Uterus (tissue), 4 donors: ENCODE data around the gene PROB1. TPM values are rescaled to one million over a fixed set of nuclear protein-coding genes. Genes with fewer than 3 reads are reported as not detected.
A peak's percentile ranks its signal among the peaks of the same experiment; 100 is the strongest.

Experiments used
- DNase-seq, 2 donors: peaks; one replicate each; pipeline ENCODE4 v3.0.0-alpha.2; 2019 to 2020
- H3K27ac ChIP-seq, 2 donors: fragments of 200-600 bp; sonication (generic); 1 replicate in 1 of 2; 2 replicates in 1 of 2; pipeline ENCODE4 v1.5.1; 2016 to 2018
- H3K27me3 ChIP-seq, 2 donors: fragments of 200-600 bp; sonication (generic); one replicate each; pipeline ENCODE4 v1.5.1; 2018 to 2019; ENCODE audit warnings: control low read depth in 1 of 2
- H3K36me3 ChIP-seq, 2 donors: fragments of 200-600 bp; sonication (generic); one replicate each; pipeline ENCODE4 v1.5.1; 2019; ENCODE audit warnings: control low read depth in 1 of 2
- H3K4me1 ChIP-seq, 2 donors: fragments of 200-600 bp; sonication (generic); one replicate each; pipeline ENCODE4 v1.5.1; 2018 to 2019; ENCODE audit warnings: control low read depth in 1 of 2
- H3K4me3 ChIP-seq, 2 donors: fragments of 200-600 bp; sonication (generic); 1 replicate in 1 of 2; 2 replicates in 1 of 2; pipeline ENCODE4 v1.5.1; 2018 to 2019; ENCODE audit warnings: mild to moderate bottlenecking in 1 of 2
- H3K9me3 ChIP-seq, 2 donors: fragments of 200-600 bp; sonication (generic); one replicate each; pipeline ENCODE4 v1.5.1; 2019; ENCODE audit warnings: control low read depth in 1 of 2
- POLR2A ChIP-seq, 2 donors: fragments of 450-650 bp; IDR thresholded peaks; one replicate each; pipeline ENCODE4 v1.6.1; 2016; ENCODE audit warnings: antibody characterized with exemption in 2 of 2, mild to moderate bottlenecking in 1 of 2, moderate library complexity in 1 of 2
- intact Hi-C: fragments of 100-400 bp; cut with DNase I; formaldehyde crosslinking; loops from one replicate; pipeline ENCODE4 v1.15.1; 2023; ENCODE audit warnings: low total_unique reads
- total RNA-seq, 4 donors: library from RNA; depleted of rRNA in 3 of 4; stranded (reverse); fragments of >200 nt in 3 of 4; gene quantifications; one replicate each; pipeline versions ENCODE4 v1.1.0 to v1.2.4, GENCODE V29; 2014 to 2023
- TF ChIP-seq, protein P1 (sequence below), 4 experiments: fragments of 200-600 bp in 2 of 4; fragments of 450-650 bp in 2 of 4; sonication (generic) in 2 of 4; IDR thresholded peaks; one replicate each; pipeline ENCODE4 v1.5.1; 2016 to 2019; ENCODE audit warnings: antibody characterized with exemption in 4 of 4, mild to moderate bottlenecking in 2 of 4, moderate library complexity in 1 of 4
- donor health status: DM: yes; HTN: yes; CAD: no.

The PROB1 gene
- total RNA-seq, 4 donors from 2014 or later: 1.5 to 8.3 (median 1.7) TPM; not detected in 1

DNA sequence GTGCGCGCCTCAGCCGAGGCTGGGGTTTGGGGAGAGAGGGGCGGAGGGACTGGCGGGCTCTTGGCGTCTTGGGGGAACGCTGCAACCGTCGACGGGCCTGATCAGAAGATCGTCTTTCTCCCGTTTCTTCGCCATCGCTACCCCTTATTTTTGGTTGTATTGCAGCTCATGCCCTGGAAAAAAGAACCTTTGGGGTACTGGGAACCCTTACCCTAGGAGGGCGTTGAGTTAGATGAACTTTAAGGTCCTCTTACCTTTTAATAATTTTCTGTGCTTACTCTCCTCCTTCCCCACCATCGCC is 52.5 kb downstream of the PROB1 start:
- Histone ChIP-seq H3K4me1 (peaks cover 5 to 6% of the 10 kb centered on the region in 2 donors), H3K9me3 (no peaks in the 10 kb centered on the region), H3K27ac (peak overlapping the region; percentile 96 to 98), H3K4me3 (peak overlapping the region; percentile 84 to 92), H3K36me3 (no peaks in the 10 kb centered on the region), H3K27me3 (no peaks in the 10 kb centered on the region)
- TF ChIP-seq POLR2A (IDR thresholded peaks at IDR 0.05): no peak
- no peak for DNase-seq
- intact Hi-C loops: no loop called here

DNA sequence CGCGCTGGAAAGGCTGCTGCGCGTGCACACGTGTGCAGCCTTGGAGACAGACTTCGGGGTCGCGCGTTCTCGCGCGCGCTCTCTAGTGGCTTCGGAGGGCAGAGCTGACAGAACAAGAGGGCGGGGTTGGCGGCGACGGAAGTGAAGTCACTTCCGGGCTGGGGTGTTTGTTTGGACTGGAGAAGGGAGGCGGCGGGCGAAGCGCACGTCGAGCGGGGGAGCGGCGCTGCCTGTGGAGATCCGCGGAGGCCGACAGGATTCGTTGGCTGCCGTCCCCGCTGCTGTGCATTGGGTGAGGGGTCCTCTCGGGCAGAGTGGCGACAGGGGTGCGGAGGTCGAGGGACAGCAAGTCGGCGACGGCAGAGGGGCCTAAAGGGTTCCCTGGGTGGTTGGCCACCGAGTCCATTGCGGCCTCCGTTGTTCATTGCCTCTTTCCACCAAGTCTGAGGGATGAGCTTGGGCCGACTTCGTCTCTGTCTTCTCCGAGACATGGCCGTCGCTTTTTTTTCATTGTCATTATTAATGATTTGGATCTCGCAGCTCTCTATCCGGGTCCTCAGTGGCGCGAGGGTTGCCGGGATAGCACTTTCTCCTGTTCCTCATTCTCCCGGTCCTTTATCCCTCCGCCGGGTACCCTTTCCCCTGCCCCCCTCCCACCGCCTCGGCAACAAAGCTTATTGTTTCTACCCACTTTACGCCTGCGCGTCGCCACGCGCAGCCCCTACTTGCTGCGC is 53.0 kb downstream of the PROB1 start, which contains the start of gene PAIP2:
TSS of gene PAIP2 (plus strand) at position 166 of the 734 bp plus-strand sequence. CDS start 21,931 bp downstream, outside the sequence.
- H3K27me3 ChIP-seq: no peaks in the 10 kb centered on the region
- peak within 1 kb of the TSS; percentile 84 to 92 for H3K4me3 ChIP-seq
- DNase-seq: peak; percentile 97 to 98
- intact Hi-C loops: no loop called here
- peak; percentile 88 to 97 for TF ChIP-seq POLR2A (IDR thresholded peaks at IDR 0.05)
- TF ChIP-seq, protein P1, sequence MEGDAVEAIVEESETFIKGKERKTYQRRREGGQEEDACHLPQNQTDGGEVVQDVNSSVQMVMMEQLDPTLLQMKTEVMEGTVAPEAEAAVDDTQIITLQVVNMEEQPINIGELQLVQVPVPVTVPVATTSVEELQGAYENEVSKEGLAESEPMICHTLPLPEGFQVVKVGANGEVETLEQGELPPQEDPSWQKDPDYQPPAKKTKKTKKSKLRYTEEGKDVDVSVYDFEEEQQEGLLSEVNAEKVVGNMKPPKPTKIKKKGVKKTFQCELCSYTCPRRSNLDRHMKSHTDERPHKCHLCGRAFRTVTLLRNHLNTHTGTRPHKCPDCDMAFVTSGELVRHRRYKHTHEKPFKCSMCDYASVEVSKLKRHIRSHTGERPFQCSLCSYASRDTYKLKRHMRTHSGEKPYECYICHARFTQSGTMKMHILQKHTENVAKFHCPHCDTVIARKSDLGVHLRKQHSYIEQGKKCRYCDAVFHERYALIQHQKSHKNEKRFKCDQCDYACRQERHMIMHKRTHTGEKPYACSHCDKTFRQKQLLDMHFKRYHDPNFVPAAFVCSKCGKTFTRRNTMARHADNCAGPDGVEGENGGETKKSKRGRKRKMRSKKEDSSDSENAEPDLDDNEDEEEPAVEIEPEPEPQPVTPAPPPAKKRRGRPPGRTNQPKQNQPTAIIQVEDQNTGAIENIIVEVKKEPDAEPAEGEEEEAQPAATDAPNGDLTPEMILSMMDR (IDR thresholded peaks at IDR 0.05): peak; percentile 77 to 88 (median 81)
- H3K27ac ChIP-seq: peak within 1 kb of the TSS; percentile 96 to 98
- peaks cover 5 to 6% of the 10 kb centered on the region in 2 donors for H3K4me1 ChIP-seq
- no peaks in the 10 kb centered on the region for H3K9me3 ChIP-seq
- no peaks in the 10 kb centered on the region for H3K36me3 ChIP-seq

DNA sequence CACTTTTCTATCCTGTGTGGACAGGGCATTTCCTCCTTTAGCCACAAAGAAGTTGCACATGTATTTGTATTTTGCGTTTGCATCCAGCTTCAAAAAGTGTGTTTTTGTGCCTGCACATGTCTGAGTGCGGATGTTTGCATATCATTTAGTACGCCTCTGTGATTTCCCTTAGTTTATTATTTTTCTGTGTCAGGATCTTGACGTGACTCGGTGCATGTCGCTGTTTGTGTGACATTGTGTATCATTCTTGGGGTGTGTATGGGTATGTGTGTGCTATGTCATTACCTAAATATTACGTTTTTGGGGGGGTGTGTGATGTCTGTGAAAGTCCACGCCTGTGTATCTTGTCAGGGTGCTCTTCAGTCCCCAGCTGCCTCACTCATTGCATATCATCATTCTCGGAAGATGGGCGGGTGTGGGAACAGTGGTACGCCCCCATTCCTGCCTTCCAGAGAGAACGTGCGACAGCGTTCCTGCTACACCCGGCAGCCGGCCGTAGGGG is 53.7 kb downstream of the PROB1 start:
- no peaks in the 10 kb centered on the region for H3K9me3 ChIP-seq
- peak overlapping the region; percentile 84 to 92 for H3K4me3 ChIP-seq
- H3K4me1 ChIP-seq: peaks cover 5 to 6% of the 10 kb centered on the region in 2 donors
- no peaks in the 10 kb centered on the region for H3K27me3 ChIP-seq
- no peak for TF ChIP-seq POLR2A (IDR thresholded peaks at IDR 0.05)
- TF ChIP-seq, protein P1 (IDR thresholded peaks at IDR 0.05): no peak
- H3K27ac ChIP-seq: peak overlapping the region; percentile 96 to 98
- DNase-seq: no peak
- intact Hi-C loops: no loop called here
- no peaks in the 10 kb centered on the region for H3K36me3 ChIP-seq

Other genes starting within 250 kb of the PROB1 start
- gene SIL1, start 196.7 kb downstream of the PROB1 start, total RNA-seq: 100 to 1,000 TPM in 1 of 4 donors, 10 to 100 TPM in 3; 17.4 to 122 (median 58.3) TPM
- gene MATR3, start 101.4 kb downstream of the PROB1 start, total RNA-seq: 100 to 1,000 TPM; 270 to 549 (median 314) TPM
- gene PAIP2, start 53.2 kb downstream of the PROB1 start, total RNA-seq: 100 to 1,000 TPM in 1 of 4 donors, 10 to 100 TPM in 3; 43.5 to 144 (median 87.7) TPM
- 1 to 10 TPM in 2 of 4 donors, under 1 TPM in 1, not detected in 1; 0.30 to 5.5 (median 1.0) TPM for gene SLC23A1, start 11.8 kb downstream of the PROB1 start, total RNA-seq
- 1 to 10 TPM in 2 of 4 donors, not detected in 2; 1.3 to 5.6 TPM for gene MZB1, start 5.2 kb downstream of the PROB1 start, total RNA-seq
- gene SPATA24, start 9.0 kb upstream of the PROB1 start, total RNA-seq: 1 to 10 TPM in 2 of 4 donors, not detected in 2; 2.4 to 3.4 TPM
- 10 to 100 TPM in 2 of 4 donors, 1 to 10 TPM in 2; 3.1 to 21.6 (median 12.6) TPM for gene DNAJC18, start 44.4 kb upstream of the PROB1 start, total RNA-seq
- 10 to 100 TPM; 19.2 to 68.9 (median 42.0) TPM for gene ECSCR, start 67.6 kb upstream of the PROB1 start, total RNA-seq
- not detected for gene SMIM33, start 75.9 kb upstream of the PROB1 start, total RNA-seq
- 10 to 100 TPM; 16.9 to 90.1 (median 48.5) TPM for gene STING1, start 87.7 kb upstream of the PROB1 start, total RNA-seq
- gene UBE2D2, start 166.2 kb upstream of the PROB1 start, total RNA-seq: 100 to 1,000 TPM in 1 of 4 donors, 10 to 100 TPM in 3; 34.1 to 153 (median 76.3) TPM